ENCODE data around the gene BRD3OS. TPM values are rescaled to one million over a fixed set of nuclear protein-coding genes. Genes with fewer than 3 reads are reported as not detected.
"Not testable (repeated sequence)": the region's sequence is repeated elsewhere in the genome, so short reads cannot be mapped to it uniquely, and the experiment has no call there.

BRD3OS gene
- total RNA-seq, 2 experiments from 2014 or later = 13.5 to 16.0 TPM

GRCh38 chr9:133981589-133981957 lies 43.7 kb upstream of the BRD3OS start:
- Mint-ChIP-seq H3K4me1 (ENCODE audit: low read depth) (no peaks in the 10 kb centered on the region), H3K9me3 (ENCODE audit: insufficient read depth) (no peaks in the 10 kb centered on the region), H3K27me3 (ENCODE audit: low read depth) (no peaks in the 10 kb centered on the region), H3K27ac (no peak overlapping the region), H3K4me3 (no peak overlapping the region), H3K36me3 (ENCODE audit: low read depth) (no peaks in the 10 kb centered on the region)
- POLR2A ChIA-PET = no interaction called here
- no peak for DNase-seq
- CTCF ChIA-PET = no interaction called here
- no peak for ATAC-seq

GRCh38 chr9:133981958-133982681 lies 43.2 kb upstream of the BRD3OS start:
- no peaks in the 10 kb centered on the region for H3K9me3 Mint-ChIP-seq (ENCODE audit: insufficient read depth)
- CTCF ChIA-PET = no interaction called here
- POLR2A ChIA-PET = no interaction called here

GRCh38 chr9:133982971-133983720 lies 42.1 kb upstream of the BRD3OS start:
- Mint-ChIP-seq H3K27ac (no peak overlapping the region), H3K9me3 (ENCODE audit: insufficient read depth) (no peaks in the 10 kb centered on the region), H3K4me1 (ENCODE audit: low read depth) (no peaks in the 10 kb centered on the region), H3K4me3 (no peak overlapping the region), H3K36me3 (ENCODE audit: low read depth) (no peaks in the 10 kb centered on the region), H3K27me3 (ENCODE audit: low read depth) (no peaks in the 10 kb centered on the region)
- no peak for DNase-seq
- CTCF ChIA-PET = interaction anchor here (1.3 kb wide), 1 partner anchor 11 kb away, joined by 3 read pairs; no protein-coding TSS in a partner anchor
- no peak for ATAC-seq
- POLR2A ChIA-PET = no interaction called here

More at GRCh38 chr9:133981958-133982681, 43.2 kb upstream of the BRD3OS start:
- ATAC-seq = no peak
- no peak overlapping the region for H3K27ac Mint-ChIP-seq
- H3K27me3 Mint-ChIP-seq (ENCODE audit: low read depth) = no peaks in the 10 kb centered on the region
- DNase-seq = no peak
- H3K4me1 Mint-ChIP-seq (ENCODE audit: low read depth) = no peaks in the 10 kb centered on the region
- no peak overlapping the region for H3K4me3 Mint-ChIP-seq
- H3K36me3 Mint-ChIP-seq (ENCODE audit: low read depth) = no peaks in the 10 kb centered on the region

- Mint-ChIP-seq H3K4me1 (ENCODE audit: low read depth) (peaks cover 2% of the 10 kb centered on the region), H3K4me3 (no peak overlapping the region), H3K9me3 (ENCODE audit: insufficient read depth) (no peaks in the 10 kb centered on the region), H3K27ac (no peak overlapping the region), H3K36me3 (ENCODE audit: low read depth) (no peaks in the 10 kb centered on the region), H3K27me3 (ENCODE audit: low read depth) (peaks cover 6% of the 10 kb centered on the region)
- no peak for DNase-seq
- ChIA-PET CTCF (interaction anchor here (1.2 kb wide), 1 partner anchor 204 kb away, joined by 3 read pairs; no protein-coding TSS in a partner anchor), POLR2A (no interaction called here)
- ATAC-seq = no peak
Observed at GRCh38 chr9:133986061-133986460, 39.2 kb upstream of the BRD3OS start.

GRCh38 chr9:133986774-133987445 lies 38.4 kb upstream of the BRD3OS start:
- Mint-ChIP-seq H3K9me3 (ENCODE audit: insufficient read depth) (no peaks in the 10 kb centered on the region), H3K27me3 (ENCODE audit: low read depth) (peaks cover 7% of the 10 kb centered on the region), H3K4me3 (no peak overlapping the region), H3K27ac (no peak overlapping the region), H3K4me1 (ENCODE audit: low read depth) (peaks cover 3% of the 10 kb centered on the region), H3K36me3 (ENCODE audit: low read depth) (no peaks in the 10 kb centered on the region)
- POLR2A ChIA-PET = no interaction called here
- DNase-seq (no peak), ATAC-seq (no peak)
- CTCF ChIA-PET = no interaction called here

GRCh38 chr9:133987446-133987788 lies 37.9 kb upstream of the BRD3OS start:
- POLR2A ChIA-PET = no interaction called here
- no peak overlapping the region for H3K27ac Mint-ChIP-seq
- H3K4me1 Mint-ChIP-seq (ENCODE audit: low read depth) = peaks cover 3% of the 10 kb centered on the region
- DNase-seq (no peak), ATAC-seq (no peak)
- CTCF ChIA-PET = no interaction called here
- H3K4me3 Mint-ChIP-seq = no peak overlapping the region
- peaks cover 7% of the 10 kb centered on the region for H3K27me3 Mint-ChIP-seq (ENCODE audit: low read depth)
- no peaks in the 10 kb centered on the region for H3K9me3 Mint-ChIP-seq (ENCODE audit: insufficient read depth)
- H3K36me3 Mint-ChIP-seq (ENCODE audit: low read depth) = no peaks in the 10 kb centered on the region

GRCh38 chr9:133987946-133988665 lies 37.2 kb upstream of the BRD3OS start:
- Mint-ChIP-seq H3K4me3 (no peak overlapping the region), H3K36me3 (ENCODE audit: low read depth) (no peaks in the 10 kb centered on the region), H3K4me1 (ENCODE audit: low read depth) (peaks cover 3% of the 10 kb centered on the region), H3K9me3 (ENCODE audit: insufficient read depth) (no peaks in the 10 kb centered on the region), H3K27ac (no peak overlapping the region), H3K27me3 (ENCODE audit: low read depth) (peaks cover 7% of the 10 kb centered on the region)
- ATAC-seq = no peak
- POLR2A ChIA-PET = interaction anchor here (0.6 kb wide), 1 partner anchor 13 kb away, joined by 8 read pairs; no protein-coding TSS in a partner anchor
- DNase-seq = no peak
- CTCF ChIA-PET = interaction anchor here (1.0 kb wide), 1 partner anchor 195 kb away, joined by 3 read pairs; no protein-coding TSS in a partner anchor

GRCh38 chr9:133988771-133989170 lies 36.5 kb upstream of the BRD3OS start:
- ChIA-PET POLR2A (interaction anchor here (0.6 kb wide), 1 partner anchor 12 kb away, joined by 8 read pairs; no protein-coding TSS in a partner anchor), CTCF (interaction anchor here (1.0 kb wide), 1 partner anchor 195 kb away, joined by 3 read pairs; no protein-coding TSS in a partner anchor)
- H3K36me3 Mint-ChIP-seq (ENCODE audit: low read depth); ATAC-seq; H3K4me3 Mint-ChIP-seq; H3K4me1 Mint-ChIP-seq (ENCODE audit: low read depth); DNase-seq; H3K27me3 Mint-ChIP-seq (ENCODE audit: low read depth); H3K9me3 Mint-ChIP-seq (ENCODE audit: insufficient read depth); H3K27ac Mint-ChIP-seq: not testable (repeated sequence)

- no peak for ATAC-seq
- no peaks in the 10 kb centered on the region for H3K9me3 Mint-ChIP-seq (ENCODE audit: insufficient read depth)
- H3K27me3 Mint-ChIP-seq (ENCODE audit: low read depth) = peaks cover 7% of the 10 kb centered on the region
- no peak overlapping the region for H3K27ac Mint-ChIP-seq
- CTCF ChIA-PET = no interaction called here
- no peak overlapping the region for H3K4me3 Mint-ChIP-seq
- POLR2A ChIA-PET = no interaction called here
- no peak for DNase-seq
- peaks cover 5% of the 10 kb centered on the region for H3K4me1 Mint-ChIP-seq (ENCODE audit: low read depth)
- no peaks in the 10 kb centered on the region for H3K36me3 Mint-ChIP-seq (ENCODE audit: low read depth)
Observed at GRCh38 chr9:133989625-133990365, 35.5 kb upstream of the BRD3OS start.

- H3K4me1 Mint-ChIP-seq (ENCODE audit: low read depth) = peaks cover 5% of the 10 kb centered on the region
- ATAC-seq = no peak
- ChIA-PET CTCF (no interaction called here), POLR2A (no interaction called here)
- no peak for DNase-seq
- no peaks in the 10 kb centered on the region for H3K36me3 Mint-ChIP-seq (ENCODE audit: low read depth)
- H3K27me3 Mint-ChIP-seq (ENCODE audit: low read depth) = peaks cover 7% of the 10 kb centered on the region
- no peak overlapping the region for H3K27ac Mint-ChIP-seq
- H3K9me3 Mint-ChIP-seq (ENCODE audit: insufficient read depth) = no peaks in the 10 kb centered on the region
- H3K4me3 Mint-ChIP-seq = peak overlapping the region; percentile 55
Observed at GRCh38 chr9:133990366-133991213, 34.7 kb upstream of the BRD3OS start.
